OCI-LY1 (cell line): ENCODE data around the gene SEC24B.

Experiments
- H2AFZ ChIP-seq: fragments of 200-600 bp; sonication (generic), shearing (Covaris generic); 2 replicates; pipeline ENCODE4 v1.6.0; 2014; ENCODE audit warnings: antibody characterized with exemption, mild to moderate bottlenecking, low read length
- H3F3A ChIP-seq: fragments of 200-600 bp; sonication (generic), shearing (Covaris generic); 2 replicates; pipeline ENCODE4 v1.6.0; 2014; ENCODE audit warnings: mild to moderate bottlenecking, antibody characterized with exemption, low read length, moderate library complexity; ENCODE audit not compliant: insufficient read depth
- H3K27ac ChIP-seq: fragments of 200-600 bp; sonication (generic); 2 replicates; pipeline ENCODE4 v1.5.1; 2014; ENCODE audit warnings: low read length, mixed run types, mild to moderate bottlenecking, low read depth; ENCODE audit not compliant: poor library complexity, severe bottlenecking
- H3K27me3 ChIP-seq: fragments of 200-600 bp; sonication (generic); 2 replicates; pipeline ENCODE4 v1.6.0; 2014; ENCODE audit warnings: antibody characterized with exemption, mild to moderate bottlenecking, low read length, moderate library complexity; ENCODE audit not compliant: insufficient read depth
- H3K36me3 ChIP-seq: fragments of 200-600 bp; sonication (generic); 2 replicates; pipeline ENCODE4 v1.6.1; 2014; ENCODE audit warnings: mild to moderate bottlenecking, antibody characterized with exemption, low read length, moderate library complexity, mixed read lengths; ENCODE audit not compliant: insufficient read depth
- H3K4me1 ChIP-seq: fragments of 200-600 bp; sonication (generic); 2 replicates; pipeline ENCODE4 v1.5.1; 2014; ENCODE audit warnings: mild to moderate bottlenecking, low read length, moderate library complexity; ENCODE audit not compliant: insufficient read depth, severe bottlenecking
- H3K4me2 ChIP-seq: fragments of 200-600 bp; sonication (generic), shearing (Covaris generic); 2 replicates; pipeline ENCODE4 v1.6.1; 2014; ENCODE audit warnings: low read length
- H3K4me3 ChIP-seq: fragments of 200-600 bp; sonication (generic); 2 replicates; pipeline ENCODE4 v1.5.1; 2014; ENCODE audit warnings: low read length, low read depth, mild to moderate bottlenecking, mixed read lengths; ENCODE audit not compliant: poor library complexity, severe bottlenecking
- H3K79me2 ChIP-seq: fragments of 200-600 bp; shearing (Covaris generic); 2 replicates; pipeline ENCODE4 v1.6.1; 2016; ENCODE audit warnings: mixed run types, low read length, mixed read lengths; ENCODE audit not compliant: insufficient read depth
- H3K9ac ChIP-seq: fragments of 200-600 bp; sonication (generic), shearing (Covaris generic); 2 replicates; pipeline ENCODE4 v1.6.1; 2014; ENCODE audit warnings: mild to moderate bottlenecking, low read length, mixed read lengths
- H3K9me2 ChIP-seq: fragments of 200-600 bp; sonication (generic), shearing (Covaris generic); 2 replicates; pipeline ENCODE4 v1.6.1; 2014; ENCODE audit warnings: low read depth, mild to moderate bottlenecking, low read length, mixed read lengths
- H3K9me3 ChIP-seq: fragments of 200-600 bp; shearing (Covaris generic); 2 replicates; pipeline ENCODE4 v1.6.1; 2014; ENCODE audit warnings: low read length, mixed read lengths
- H4K20me1 ChIP-seq: fragments of 200-600 bp; sonication (generic), shearing (Covaris generic); 2 replicates; pipeline ENCODE4 v1.6.0; 2016; ENCODE audit warnings: mild to moderate bottlenecking, low read length; ENCODE audit not compliant: insufficient read depth
- EZH2 ChIP-seq: fragments of 200-600 bp; sonication (generic), shearing (Covaris generic); IDR thresholded peaks from 2 replicates; pipeline ENCODE4 v1.8.0; 2017; ENCODE audit warnings: borderline replicate concordance, mixed run types, mild to moderate bottlenecking, antibody characterized with exemption, low read length, moderate library complexity, mixed read lengths
- TF ChIP-seq, protein P1 (sequence below): fragments of 200-600 bp; sonication (generic), shearing (Covaris generic); IDR thresholded peaks from 2 replicates; pipeline ENCODE4 v1.5.1; 2017; ENCODE audit warnings: mild to moderate bottlenecking, antibody characterized with exemption, low read length, moderate library complexity, mixed read lengths

The SEC24B gene

DNA sequence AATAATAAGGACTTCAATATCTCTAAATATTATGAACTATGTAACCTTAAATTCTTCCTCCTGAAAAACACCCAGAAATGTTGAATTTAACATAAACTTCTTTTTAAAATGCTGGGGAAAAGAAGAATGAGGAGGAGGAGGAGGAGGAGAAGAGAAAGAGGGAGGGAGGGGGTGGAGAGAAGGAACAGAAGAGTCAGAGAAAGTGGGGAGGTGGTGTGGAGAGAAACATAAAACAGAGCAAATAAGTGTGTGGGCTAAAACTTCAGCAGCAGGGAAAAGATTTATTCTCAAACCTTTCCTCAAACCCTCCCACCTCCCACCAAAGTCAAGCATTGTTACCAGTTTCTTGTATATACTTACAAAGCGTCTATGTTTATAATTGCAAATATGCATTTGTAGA, 34.7 kb upstream of the SEC24B start:
- H3K27ac ChIP-seq: no peak overlapping the region
- no peaks in the 10 kb centered on the region for H3K36me3 ChIP-seq
- H3K4me3 ChIP-seq: no peak overlapping the region
- TF ChIP-seq EZH2: no peak
- TF ChIP-seq, protein P1, sequence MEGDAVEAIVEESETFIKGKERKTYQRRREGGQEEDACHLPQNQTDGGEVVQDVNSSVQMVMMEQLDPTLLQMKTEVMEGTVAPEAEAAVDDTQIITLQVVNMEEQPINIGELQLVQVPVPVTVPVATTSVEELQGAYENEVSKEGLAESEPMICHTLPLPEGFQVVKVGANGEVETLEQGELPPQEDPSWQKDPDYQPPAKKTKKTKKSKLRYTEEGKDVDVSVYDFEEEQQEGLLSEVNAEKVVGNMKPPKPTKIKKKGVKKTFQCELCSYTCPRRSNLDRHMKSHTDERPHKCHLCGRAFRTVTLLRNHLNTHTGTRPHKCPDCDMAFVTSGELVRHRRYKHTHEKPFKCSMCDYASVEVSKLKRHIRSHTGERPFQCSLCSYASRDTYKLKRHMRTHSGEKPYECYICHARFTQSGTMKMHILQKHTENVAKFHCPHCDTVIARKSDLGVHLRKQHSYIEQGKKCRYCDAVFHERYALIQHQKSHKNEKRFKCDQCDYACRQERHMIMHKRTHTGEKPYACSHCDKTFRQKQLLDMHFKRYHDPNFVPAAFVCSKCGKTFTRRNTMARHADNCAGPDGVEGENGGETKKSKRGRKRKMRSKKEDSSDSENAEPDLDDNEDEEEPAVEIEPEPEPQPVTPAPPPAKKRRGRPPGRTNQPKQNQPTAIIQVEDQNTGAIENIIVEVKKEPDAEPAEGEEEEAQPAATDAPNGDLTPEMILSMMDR: no peak
- H3K4me1 ChIP-seq: no peaks in the 10 kb centered on the region
- no peaks in the 10 kb centered on the region for H3K27me3 ChIP-seq
- H3K9me2 ChIP-seq: no peaks in the 10 kb centered on the region
- H4K20me1 ChIP-seq: no peaks in the 10 kb centered on the region
- H2AFZ ChIP-seq: no peak overlapping the region
- no peaks in the 10 kb centered on the region for H3F3A ChIP-seq
- no peaks in the 10 kb centered on the region for H3K9me3 ChIP-seq
- no peak overlapping the region for H3K4me2 ChIP-seq
- no peak overlapping the region for H3K9ac ChIP-seq
- no peaks in the 10 kb centered on the region for H3K79me2 ChIP-seq

DNA sequence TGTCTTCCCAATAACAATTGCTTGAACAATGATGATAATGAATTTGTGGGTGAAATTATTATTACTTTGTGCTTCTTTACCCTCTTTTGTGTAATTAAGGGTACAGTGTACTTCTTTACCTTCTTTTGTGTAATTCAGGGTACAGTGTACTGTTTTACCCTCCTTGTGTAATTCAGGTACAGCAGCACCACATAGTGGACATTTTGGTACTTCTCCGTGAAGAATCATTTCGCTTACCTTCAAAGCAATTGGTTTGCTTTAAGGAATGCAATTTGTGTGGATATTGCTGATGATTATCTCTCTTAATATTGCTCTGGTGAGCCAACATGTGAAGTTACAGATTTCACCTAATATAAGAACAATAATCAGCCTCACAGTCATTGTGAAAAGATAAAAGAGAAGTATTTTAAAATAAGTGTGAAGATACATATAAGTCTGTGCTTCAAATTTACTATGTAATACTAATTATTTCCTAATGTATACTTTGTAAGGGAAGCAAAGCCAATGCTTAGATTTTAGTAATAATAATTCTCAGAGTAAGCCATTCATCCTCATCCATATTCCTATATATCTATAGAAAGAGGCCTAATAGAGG, 27.2 kb upstream of the SEC24B start:
- no peak for TF ChIP-seq EZH2
- TF ChIP-seq, protein P1: peak; percentile 82
- Histone ChIP-seq H3K9me3 (no peaks in the 10 kb centered on the region), H3K27ac (no peak overlapping the region), H2AFZ (no peak overlapping the region), H3F3A (no peaks in the 10 kb centered on the region), H3K4me1 (no peaks in the 10 kb centered on the region), H3K36me3 (no peaks in the 10 kb centered on the region), H3K27me3 (no peaks in the 10 kb centered on the region), H3K9ac (no peak overlapping the region), H3K4me2 (no peak overlapping the region), H3K9me2 (no peaks in the 10 kb centered on the region), H4K20me1 (no peaks in the 10 kb centered on the region), H3K79me2 (no peaks in the 10 kb centered on the region), H3K4me3 (no peak overlapping the region)

DNA sequence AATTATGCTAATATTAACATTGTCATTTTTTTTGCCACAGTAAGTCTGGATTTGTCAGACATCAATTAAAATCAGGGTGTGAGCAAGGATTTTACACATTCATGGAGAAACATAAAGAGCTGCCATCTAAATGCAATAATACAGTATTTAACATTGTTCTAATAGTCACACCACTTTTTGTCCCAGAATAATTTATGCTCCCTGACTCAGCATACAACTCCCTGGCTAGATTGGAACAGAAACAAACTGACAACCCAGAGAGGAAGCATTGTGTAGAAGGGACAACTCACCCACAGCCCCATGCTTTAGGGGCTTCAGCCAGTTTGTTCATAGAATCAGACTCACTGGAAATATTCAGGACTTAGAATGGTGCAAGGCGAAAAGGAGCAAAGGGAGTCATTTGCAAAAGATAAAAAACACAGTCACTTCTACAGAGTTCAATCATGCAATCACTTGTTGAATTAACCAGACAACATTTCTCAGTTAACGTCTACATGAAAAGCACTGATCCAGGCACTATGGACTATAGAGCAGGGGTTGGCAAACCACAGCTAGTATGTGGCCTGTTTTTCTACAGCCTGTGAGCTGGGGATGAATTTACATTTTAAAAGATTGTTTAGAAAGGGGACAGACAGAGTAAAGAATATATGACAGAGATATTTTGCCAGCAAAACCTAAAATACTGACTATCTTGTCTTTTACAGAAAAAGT, 26.4 kb upstream of the SEC24B start:
- Histone ChIP-seq H2AFZ (no peak overlapping the region), H3K79me2 (no peaks in the 10 kb centered on the region), H3K4me3 (no peak overlapping the region), H3K36me3 (no peaks in the 10 kb centered on the region), H3K4me1 (no peaks in the 10 kb centered on the region), H3K9me3 (no peaks in the 10 kb centered on the region), H3K4me2 (no peak overlapping the region), H3K27me3 (no peaks in the 10 kb centered on the region), H3K9ac (no peak overlapping the region), H3K27ac (no peak overlapping the region), H4K20me1 (no peaks in the 10 kb centered on the region), H3F3A (no peaks in the 10 kb centered on the region), H3K9me2 (no peaks in the 10 kb centered on the region)
- TF ChIP-seq EZH2: no peak

DNA sequence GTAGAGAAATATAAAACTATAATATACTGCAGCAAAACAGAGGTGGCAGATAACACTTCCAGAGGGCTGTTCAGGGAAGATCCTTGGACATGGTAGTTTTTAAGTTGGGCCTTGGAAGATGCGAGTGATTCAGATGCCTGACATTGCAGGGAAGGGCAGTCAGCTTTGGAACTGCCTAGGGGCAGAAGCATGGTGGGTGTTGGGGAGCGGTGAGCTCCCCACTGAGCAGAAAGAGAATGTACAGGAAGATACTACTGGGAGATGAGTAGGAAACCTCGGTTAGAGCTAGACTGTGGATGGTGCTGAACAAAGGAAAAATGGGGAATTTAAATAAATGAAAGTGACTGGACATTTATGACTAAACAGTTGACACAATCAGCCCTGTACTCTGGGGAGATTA, 24.9 kb upstream of the SEC24B start:
- Histone ChIP-seq H3K9ac (no peak overlapping the region), H4K20me1 (no peaks in the 10 kb centered on the region), H3K9me3 (no peaks in the 10 kb centered on the region), H3K27me3 (no peaks in the 10 kb centered on the region), H3K79me2 (no peaks in the 10 kb centered on the region), H3K27ac (no peak overlapping the region), H3F3A (no peaks in the 10 kb centered on the region), H3K4me2 (no peak overlapping the region), H3K36me3 (no peaks in the 10 kb centered on the region), H3K4me1 (no peaks in the 10 kb centered on the region), H2AFZ (no peak overlapping the region), H3K9me2 (no peaks in the 10 kb centered on the region), H3K4me3 (no peak overlapping the region)
- TF ChIP-seq EZH2: no peak
- TF ChIP-seq, protein P1: no peak
